ENCODE data around the gene LGR4.

The LGR4 gene

DNA sequence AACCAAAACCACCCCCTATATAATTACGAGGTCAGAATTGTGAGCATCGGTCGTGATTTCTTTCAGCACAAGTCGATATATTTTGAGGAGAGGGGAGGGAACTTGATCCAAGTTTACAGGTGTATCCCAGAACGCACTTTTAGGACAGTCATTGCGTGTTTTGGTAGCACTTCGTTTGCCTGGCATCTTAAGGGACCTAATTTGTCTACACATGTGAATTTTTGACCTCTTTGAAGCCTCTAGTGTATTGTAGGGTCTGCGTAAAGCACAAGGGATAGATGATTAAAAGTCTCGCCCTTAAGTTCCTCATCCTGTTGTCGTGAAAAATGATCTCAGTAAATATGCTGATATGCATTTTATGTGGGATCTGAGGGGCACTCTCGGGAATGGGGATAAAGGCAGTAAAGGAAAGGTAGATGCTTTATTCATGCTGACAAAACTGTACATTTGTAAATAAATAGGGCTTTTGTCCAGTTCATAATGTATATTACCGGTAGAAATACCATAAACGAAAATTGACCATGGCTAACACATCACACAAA lies 108.9 kb downstream of the LGR4 start:
- H3K27ac ChIP-seq (ENCODE audit: extremely low read depth, low read depth, low read length) = peak overlapping the region; percentile 44; the same call in 1 of the 2 replicates
- H3K4me1 ChIP-seq (ENCODE audit: control insufficient read depth, insufficient read depth, low read length) = no peaks in the 10 kb centered on the region
- H3K9me3 ChIP-seq (ENCODE audit: control insufficient read depth, insufficient read depth, low read depth, low read length) = no peaks in the 10 kb centered on the region
- CTCF ChIA-PET = interaction anchor here (1.0 to 1.5 kb wide), 2 partner anchors 123 to 133 kb away, joined by 3 to 6 read pairs; no protein-coding TSS in a partner anchor
- POLR2A ChIA-PET = interaction anchor here (0.6 to 1.4 kb wide), 5 partner anchors 32 to 168 kb away, joined by 3 to 6 read pairs (median 3); partner anchors contain the start of gene LGR4
- H3K36me3 ChIP-seq (ENCODE audit: control insufficient read depth in 2 of 2, insufficient read depth in 1 of 2, low read length in 2 of 2) = peaks cover 0 to 24% of the 10 kb centered on the region in 2 experiments; a peak in 1 of 3 replicates
- TF ChIP-seq FEZF1 (tag by site-specific recombination; IDR thresholded peaks at IDR 0.05) = no peak
- no peak for TF ChIP-seq ZNF362 (tag by site-specific recombination; IDR thresholded peaks at IDR 0.05)
- no peak for TF ChIP-seq MZF1 (tag by site-specific recombination; IDR thresholded peaks at IDR 0.05; ENCODE audit: borderline replicate concordance)
- TF ChIP-seq ZNF10 (tag by site-specific recombination; IDR thresholded peaks at IDR 0.05) = no peak
- TF ChIP-seq, protein P1, sequence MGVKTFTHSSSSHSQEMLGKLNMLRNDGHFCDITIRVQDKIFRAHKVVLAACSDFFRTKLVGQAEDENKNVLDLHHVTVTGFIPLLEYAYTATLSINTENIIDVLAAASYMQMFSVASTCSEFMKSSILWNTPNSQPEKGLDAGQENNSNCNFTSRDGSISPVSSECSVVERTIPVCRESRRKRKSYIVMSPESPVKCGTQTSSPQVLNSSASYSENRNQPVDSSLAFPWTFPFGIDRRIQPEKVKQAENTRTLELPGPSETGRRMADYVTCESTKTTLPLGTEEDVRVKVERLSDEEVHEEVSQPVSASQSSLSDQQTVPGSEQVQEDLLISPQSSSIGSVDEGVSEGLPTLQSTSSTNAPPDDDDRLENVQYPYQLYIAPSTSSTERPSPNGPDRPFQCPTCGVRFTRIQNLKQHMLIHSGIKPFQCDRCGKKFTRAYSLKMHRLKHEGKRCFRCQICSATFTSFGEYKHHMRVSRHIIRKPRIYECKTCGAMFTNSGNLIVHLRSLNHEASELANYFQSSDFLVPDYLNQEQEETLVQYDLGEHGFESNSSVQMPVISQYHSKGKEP (tag by site-specific recombination; IDR thresholded peaks at IDR 0.05) = no peak
- TF ChIP-seq KLF8 (tag by site-specific recombination; IDR thresholded peaks at IDR 0.05) = no peak
- TF ChIP-seq ZBTB48 (tag by site-specific recombination; IDR thresholded peaks at IDR 0.05) = peak; percentile 28; the same call in 1 of the 2 replicates
- TF ChIP-seq SP3 (tag by site-specific recombination; IDR thresholded peaks at IDR 0.05) = no peak
- TF ChIP-seq ZNF549 (tag by site-specific recombination; IDR thresholded peaks at IDR 0.05) = no peak
- peak; percentile 89 for TF ChIP-seq ZNF335 (tag by site-specific recombination; conservative IDR thresholded peaks at IDR 0.05)
- no peak for TF ChIP-seq KLF17 (tag by site-specific recombination; IDR thresholded peaks at IDR 0.05)
- no peak for TF ChIP-seq ZBTB10 (tag by site-specific recombination; IDR thresholded peaks at IDR 0.05)
- no peak for TF ChIP-seq ZNF433 (tag by site-specific recombination; IDR thresholded peaks at IDR 0.05; ENCODE audit: low read depth)
- TF ChIP-seq, protein P2, sequence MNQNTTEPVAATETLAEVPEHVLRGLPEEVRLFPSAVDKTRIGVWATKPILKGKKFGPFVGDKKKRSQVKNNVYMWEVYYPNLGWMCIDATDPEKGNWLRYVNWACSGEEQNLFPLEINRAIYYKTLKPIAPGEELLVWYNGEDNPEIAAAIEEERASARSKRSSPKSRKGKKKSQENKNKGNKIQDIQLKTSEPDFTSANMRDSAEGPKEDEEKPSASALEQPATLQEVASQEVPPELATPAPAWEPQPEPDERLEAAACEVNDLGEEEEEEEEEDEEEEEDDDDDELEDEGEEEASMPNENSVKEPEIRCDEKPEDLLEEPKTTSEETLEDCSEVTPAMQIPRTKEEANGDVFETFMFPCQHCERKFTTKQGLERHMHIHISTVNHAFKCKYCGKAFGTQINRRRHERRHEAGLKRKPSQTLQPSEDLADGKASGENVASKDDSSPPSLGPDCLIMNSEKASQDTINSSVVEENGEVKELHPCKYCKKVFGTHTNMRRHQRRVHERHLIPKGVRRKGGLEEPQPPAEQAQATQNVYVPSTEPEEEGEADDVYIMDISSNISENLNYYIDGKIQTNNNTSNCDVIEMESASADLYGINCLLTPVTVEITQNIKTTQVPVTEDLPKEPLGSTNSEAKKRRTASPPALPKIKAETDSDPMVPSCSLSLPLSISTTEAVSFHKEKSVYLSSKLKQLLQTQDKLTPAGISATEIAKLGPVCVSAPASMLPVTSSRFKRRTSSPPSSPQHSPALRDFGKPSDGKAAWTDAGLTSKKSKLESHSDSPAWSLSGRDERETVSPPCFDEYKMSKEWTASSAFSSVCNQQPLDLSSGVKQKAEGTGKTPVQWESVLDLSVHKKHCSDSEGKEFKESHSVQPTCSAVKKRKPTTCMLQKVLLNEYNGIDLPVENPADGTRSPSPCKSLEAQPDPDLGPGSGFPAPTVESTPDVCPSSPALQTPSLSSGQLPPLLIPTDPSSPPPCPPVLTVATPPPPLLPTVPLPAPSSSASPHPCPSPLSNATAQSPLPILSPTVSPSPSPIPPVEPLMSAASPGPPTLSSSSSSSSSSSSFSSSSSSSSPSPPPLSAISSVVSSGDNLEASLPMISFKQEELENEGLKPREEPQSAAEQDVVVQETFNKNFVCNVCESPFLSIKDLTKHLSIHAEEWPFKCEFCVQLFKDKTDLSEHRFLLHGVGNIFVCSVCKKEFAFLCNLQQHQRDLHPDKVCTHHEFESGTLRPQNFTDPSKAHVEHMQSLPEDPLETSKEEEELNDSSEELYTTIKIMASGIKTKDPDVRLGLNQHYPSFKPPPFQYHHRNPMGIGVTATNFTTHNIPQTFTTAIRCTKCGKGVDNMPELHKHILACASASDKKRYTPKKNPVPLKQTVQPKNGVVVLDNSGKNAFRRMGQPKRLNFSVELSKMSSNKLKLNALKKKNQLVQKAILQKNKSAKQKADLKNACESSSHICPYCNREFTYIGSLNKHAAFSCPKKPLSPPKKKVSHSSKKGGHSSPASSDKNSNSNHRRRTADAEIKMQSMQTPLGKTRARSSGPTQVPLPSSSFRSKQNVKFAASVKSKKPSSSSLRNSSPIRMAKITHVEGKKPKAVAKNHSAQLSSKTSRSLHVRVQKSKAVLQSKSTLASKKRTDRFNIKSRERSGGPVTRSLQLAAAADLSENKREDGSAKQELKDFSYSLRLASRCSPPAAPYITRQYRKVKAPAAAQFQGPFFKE (tag by site-specific recombination; IDR thresholded peaks at IDR 0.05; ENCODE audit: borderline replicate concordance) = no peak
- TF ChIP-seq, protein P3, sequence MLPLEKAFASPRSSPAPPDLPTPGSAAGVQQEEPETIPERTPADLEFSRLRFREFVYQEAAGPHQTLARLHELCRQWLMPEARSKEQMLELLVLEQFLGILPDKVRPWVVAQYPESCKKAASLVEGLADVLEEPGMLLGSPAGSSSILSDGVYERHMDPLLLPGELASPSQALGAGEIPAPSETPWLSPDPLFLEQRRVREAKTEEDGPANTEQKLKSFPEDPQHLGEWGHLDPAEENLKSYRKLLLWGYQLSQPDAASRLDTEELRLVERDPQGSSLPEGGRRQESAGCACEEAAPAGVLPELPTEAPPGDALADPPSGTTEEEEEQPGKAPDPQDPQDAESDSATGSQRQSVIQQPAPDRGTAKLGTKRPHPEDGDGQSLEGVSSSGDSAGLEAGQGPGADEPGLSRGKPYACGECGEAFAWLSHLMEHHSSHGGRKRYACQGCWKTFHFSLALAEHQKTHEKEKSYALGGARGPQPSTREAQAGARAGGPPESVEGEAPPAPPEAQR (tag by site-specific recombination; IDR thresholded peaks at IDR 0.05) = no peak
- no peak for TF ChIP-seq ZNF2 (tag by site-specific recombination; IDR thresholded peaks at IDR 0.05)
- no peak for TF ChIP-seq BCL11B (tag by site-specific recombination; IDR thresholded peaks at IDR 0.05; ENCODE audit: low read depth)
- no peak overlapping the region for H3K4me3 ChIP-seq (ENCODE audit: low read depth, low read length)
